ENCODE results near the gene DPM2. TPM values are rescaled to one million over a fixed set of nuclear protein-coding genes. Genes with fewer than 3 reads are reported as not detected.
A peak's percentile ranks its signal among the peaks of the same experiment; 100 is the strongest.

The DPM2 gene
- total RNA-seq, 2 donors from 2014 or later = 45.7 TPM

- no peak overlapping the region for H3K4me3 ChIP-seq (ENCODE audit: low read length)
- H3K9me3 ChIP-seq (ENCODE audit: control insufficient read depth, low read length) = no peaks in the 10 kb centered on the region
- no peaks in the 10 kb centered on the region for H3K9me3 Mint-ChIP-seq
- no peaks in the 10 kb centered on the region for H3K27me3 ChIP-seq (ENCODE audit: control insufficient read depth, insufficient read depth, low read length, poor library complexity, severe bottlenecking)
- H3K36me3 Mint-ChIP-seq (ENCODE audit: low read depth) = peaks cover 14% of the 10 kb centered on the region
- H3K4me1 Mint-ChIP-seq = peaks cover 7% of the 10 kb centered on the region
- no peak overlapping the region for H3K4me3 Mint-ChIP-seq
- DNase-seq = no peak
- WGBS, 2 experiments (ENCODE audit: insufficient coverage in 1 of 2, insufficient read length in 1 of 2) = 82 to 92% methylated on average over 18 to 21 of the region's 21 CpGs
- H3K9ac ChIP-seq (ENCODE audit: extremely low read depth, low read length, poor library complexity, severe bottlenecking) = no peak overlapping the region
- H3K27me3 Mint-ChIP-seq (ENCODE audit: insufficient read depth) = no peaks in the 10 kb centered on the region
- peaks cover 5% of the 10 kb centered on the region for H3K36me3 ChIP-seq (ENCODE audit: control insufficient read depth, insufficient read depth, low read length)
- H3K27ac Mint-ChIP-seq = no peak overlapping the region
- H3K27ac ChIP-seq (ENCODE audit: low read depth, low read length) = peak overlapping the region; percentile 94
- no peak for TF ChIP-seq CTCF (conservative IDR thresholded peaks at IDR 0.05)
- peaks cover 1% of the 10 kb centered on the region for H3K4me1 ChIP-seq (ENCODE audit: control insufficient read depth, insufficient read depth, low read length)
Observed at GRCh38 chr9:127950513-127951289, 13.0 kb upstream of the DPM2 start.

- H3K27ac Mint-ChIP-seq = no peak overlapping the region
- Histone ChIP-seq H3K4me3 (ENCODE audit: low read length) (no peak overlapping the region), H3K9me3 (ENCODE audit: control insufficient read depth, low read length) (no peaks in the 10 kb centered on the region), H3K9ac (ENCODE audit: extremely low read depth, low read length, poor library complexity, severe bottlenecking) (no peak overlapping the region), H3K27me3 (ENCODE audit: control insufficient read depth, insufficient read depth, low read length, poor library complexity, severe bottlenecking) (no peaks in the 10 kb centered on the region), H3K27ac (ENCODE audit: low read depth, low read length) (peak overlapping the region; percentile 94), H3K4me1 (ENCODE audit: control insufficient read depth, insufficient read depth, low read length) (no peaks in the 10 kb centered on the region), H3K36me3 (ENCODE audit: control insufficient read depth, insufficient read depth, low read length) (peaks cover 5% of the 10 kb centered on the region)
- WGBS, 2 experiments (ENCODE audit: insufficient coverage in 1 of 2, insufficient read length in 1 of 2) = 93 to 95% methylated on average over 11 to 17 of the region's 17 CpGs
- no peaks in the 10 kb centered on the region for H3K27me3 Mint-ChIP-seq (ENCODE audit: insufficient read depth)
- no peaks in the 10 kb centered on the region for H3K9me3 Mint-ChIP-seq
- H3K4me1 Mint-ChIP-seq = peaks cover 2% of the 10 kb centered on the region
- no peak for TF ChIP-seq CTCF (conservative IDR thresholded peaks at IDR 0.05)
- no peak for DNase-seq
- H3K36me3 Mint-ChIP-seq (ENCODE audit: low read depth) = peaks cover 15% of the 10 kb centered on the region
- no peak overlapping the region for H3K4me3 Mint-ChIP-seq
Observed at GRCh38 chr9:127949827-127950512, 12.3 kb upstream of the DPM2 start.

- Mint-ChIP-seq H3K27me3 (ENCODE audit: insufficient read depth) (no peaks in the 10 kb centered on the region), H3K27ac (no peak overlapping the region), H3K36me3 (ENCODE audit: low read depth) (peaks cover 23% of the 10 kb centered on the region), H3K4me3 (no peak overlapping the region), H3K9me3 (no peaks in the 10 kb centered on the region), H3K4me1 (peaks cover 2% of the 10 kb centered on the region)
- Histone ChIP-seq H3K4me1 (ENCODE audit: control insufficient read depth, insufficient read depth, low read length) (no peaks in the 10 kb centered on the region), H3K9ac (ENCODE audit: extremely low read depth, low read length, poor library complexity, severe bottlenecking) (no peak overlapping the region), H3K9me3 (ENCODE audit: control insufficient read depth, low read length) (no peaks in the 10 kb centered on the region), H3K27me3 (ENCODE audit: control insufficient read depth, insufficient read depth, low read length, poor library complexity, severe bottlenecking) (no peaks in the 10 kb centered on the region), H3K36me3 (ENCODE audit: control insufficient read depth, insufficient read depth, low read length) (peaks cover 13% of the 10 kb centered on the region), H3K4me3 (ENCODE audit: low read length) (no peak overlapping the region), H3K27ac (ENCODE audit: low read depth, low read length) (no peak overlapping the region)
- no peak for TF ChIP-seq CTCF (conservative IDR thresholded peaks at IDR 0.05)
- WGBS, 2 experiments (ENCODE audit: insufficient coverage in 1 of 2, insufficient read length in 1 of 2) = 89 to 96% methylated on average over 10 to 17 of the region's 17 CpGs
- DNase-seq = no peak
Observed at GRCh38 chr9:127947841-127948710, 10.4 kb upstream of the DPM2 start.

All from endodermal cell (in vitro differentiated cells).